Neural cell (in vitro differentiated cells): ENCODE results near the gene ROBO1. TPM values are rescaled to one million over a fixed set of nuclear protein-coding genes. Genes with fewer than 3 reads are reported as not detected.

Experiments used
- H2AFZ ChIP-seq: fragments of 200-600, 300-800 bp; sonication (generic), shearing (Covaris generic); 2 replicates; pipeline ENCODE4 v1.6.0; 2014; ENCODE audit warnings: low read depth, mild to moderate bottlenecking, antibody characterized with exemption, low read length, moderate library complexity
- H3F3A ChIP-seq: fragments of 200-600 bp; shearing (Covaris generic); 2 replicates; pipeline ENCODE4 v1.6.1; 2016; ENCODE audit warnings: mild to moderate bottlenecking, moderate library complexity, mixed read lengths, antibody characterized with exemption, low read length; ENCODE audit not compliant: insufficient read depth, poor library complexity, severe bottlenecking
- H3K27ac ChIP-seq: fragments of 200-600, 300-800 bp; sonication (generic), shearing (Covaris generic); 2 replicates; pipeline ENCODE4 v1.5.1; 2014; ENCODE audit warnings: mild to moderate bottlenecking, low read length, moderate library complexity
- H3K27me3 ChIP-seq: fragments of 300-800, 200-600 bp; sonication (generic), shearing (Covaris generic); 2 replicates; pipeline ENCODE4 v1.6.0; 2014; ENCODE audit warnings: mild to moderate bottlenecking, low read depth, low read length, moderate library complexity; ENCODE audit not compliant: insufficient read depth
- H3K36me3 ChIP-seq: fragments of 300-800, 200-600 bp; sonication (generic), shearing (Covaris generic); 2 replicates; pipeline ENCODE4 v1.5.1; 2014; ENCODE audit warnings: mild to moderate bottlenecking, antibody characterized with exemption, low read length, moderate library complexity; ENCODE audit not compliant: insufficient read depth
- H3K4me2 ChIP-seq: fragments of 300-800, 200-600 bp; sonication (generic), shearing (Covaris generic); 2 replicates; pipeline ENCODE4 v1.6.0; 2014; ENCODE audit warnings: mild to moderate bottlenecking, low read length
- H3K4me3 ChIP-seq: fragments of 300-800, 200-600 bp; sonication (generic), shearing (Covaris generic); 2 replicates; pipeline ENCODE4 v1.5.1; 2014; ENCODE audit warnings: mild to moderate bottlenecking, low read length, moderate library complexity
- H3K79me2 ChIP-seq: fragments of 200-600 bp; shearing (Covaris generic); replicated peaks from 2 replicates; pipeline ENCODE4 v1.6.0; 2014; ENCODE audit warnings: mild to moderate bottlenecking, low read length, moderate library complexity; ENCODE audit not compliant: insufficient read depth
- H3K9ac ChIP-seq: fragments of 300-800, 200-600 bp; sonication (generic), shearing (Covaris generic); 2 replicates; pipeline ENCODE4 v1.6.1; 2016; ENCODE audit warnings: mild to moderate bottlenecking, low read length, mixed read lengths
- H3K9me2 ChIP-seq: fragments of 200-600 bp; shearing (Covaris generic); 2 replicates; pipeline ENCODE4 v1.6.1; 2016; ENCODE audit warnings: mild to moderate bottlenecking, low read length, mixed read lengths; ENCODE audit not compliant: insufficient read depth
- H3K9me3 ChIP-seq: fragments of 200-600, 300-800 bp; sonication (generic), shearing (Covaris generic); 2 replicates; pipeline ENCODE4 v1.6.1; 2016; ENCODE audit warnings: mild to moderate bottlenecking, mixed run types, low read length, moderate library complexity, mixed read lengths
- H4K20me1 ChIP-seq: fragments of 200-600 bp; shearing (Covaris generic); 2 replicates; pipeline ENCODE4 v1.6.1; 2016; ENCODE audit warnings: mild to moderate bottlenecking, mixed run types; ENCODE audit not compliant: insufficient read depth
- EP300 ChIP-seq: fragments of 450-650 bp; conservative IDR thresholded peaks from 2 replicates; pipeline ENCODE4 v1.6.1; 2014; ENCODE audit warnings: antibody characterized with exemption, mild to moderate bottlenecking, moderate library complexity; ENCODE audit not compliant: poor library complexity, severe bottlenecking
- EZH2 ChIP-seq: fragments of 200-600, 300-800 bp; shearing (Covaris generic), sonication (generic); IDR thresholded peaks from 2 replicates; pipeline ENCODE4 v1.6.1; 2014; ENCODE audit warnings: antibody characterized with exemption, low read length, borderline replicate concordance, mild to moderate bottlenecking; ENCODE audit not compliant: insufficient read depth, poor library complexity, severe bottlenecking
- MXI1 ChIP-seq: fragments of 450-650 bp; conservative IDR thresholded peaks from 2 replicates; pipeline ENCODE4 v1.6.1; 2014; ENCODE audit warnings: antibody characterized with exemption, mild to moderate bottlenecking; ENCODE audit not compliant: poor library complexity, severe bottlenecking
- POLR2AphosphoS5 ChIP-seq: IDR thresholded peaks from 2 replicates; pipeline ENCODE4 v1.6.1; 2012
- RAD21 ChIP-seq: fragments of 450-650 bp; conservative IDR thresholded peaks from 2 replicates; pipeline ENCODE4 v1.6.1; 2014; ENCODE audit warnings: antibody characterized with exemption, mild to moderate bottlenecking, moderate library complexity
- SMC3 ChIP-seq: fragments of 450-650 bp; conservative IDR thresholded peaks from 2 replicates; pipeline ENCODE4 v1.6.1; 2014; ENCODE audit warnings: antibody characterized with exemption, mild to moderate bottlenecking, moderate library complexity; ENCODE audit not compliant: poor library complexity
- TAF1 ChIP-seq: IDR thresholded peaks from 2 replicates; pipeline ENCODE4 v1.6.1; 2012; ENCODE audit warnings: low read depth
- polyA plus RNA-seq: library from polyadenylated mRNA; depleted of rRNA; stranded (reverse); fragments of >200 nt; gene quantifications from 2 replicates; pipeline ENCODE4 v1.2.3, GENCODE V29; 2014
- TF ChIP-seq, protein P1 (sequence below): fragments of 450-650 bp; IDR thresholded peaks from 2 replicates; pipeline ENCODE4 v1.5.1; 2014; ENCODE audit warnings: antibody characterized with exemption, mild to moderate bottlenecking, moderate library complexity; ENCODE audit not compliant: poor library complexity, severe bottlenecking
- TF ChIP-seq, protein P2 (sequence below): IDR thresholded peaks from 2 replicates; pipeline ENCODE4 v1.6.1; 2012; ENCODE audit warnings: borderline replicate concordance

Gene ROBO1
- polyA plus RNA-seq, 1 donor from 2014 or later, result 183 TPM

DNA sequence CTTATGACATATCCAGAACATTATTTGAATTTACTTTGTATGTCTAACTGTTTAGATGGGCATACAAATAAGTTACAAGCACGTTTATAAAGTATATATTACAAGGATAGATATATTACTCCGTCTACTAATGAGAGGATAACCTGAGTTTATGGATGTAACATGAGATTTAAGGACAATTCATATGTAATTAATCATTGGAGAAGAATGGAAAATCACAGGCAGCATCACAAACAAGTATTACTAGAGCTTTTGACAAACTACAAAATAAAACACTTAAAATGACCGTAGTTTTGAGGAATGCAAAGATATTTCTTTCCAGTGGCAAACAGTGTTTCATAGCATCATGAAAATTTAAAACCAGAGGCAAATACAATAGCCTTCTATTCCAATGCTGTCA, 113.8 kb downstream of the ROBO1 start:
- H3K27ac ChIP-seq, result no peak overlapping the region
- no peak overlapping the region for H3K4me3 ChIP-seq
- no peaks in the 10 kb centered on the region for H3K27me3 ChIP-seq
- TF ChIP-seq RAD21 (no peak), MXI1 (no peak), SMC3 (no peak), EP300 (no peak), POLR2AphosphoS5 (no peak), EZH2 (no peak), TAF1 (no peak)
- TF ChIP-seq, protein P1, sequence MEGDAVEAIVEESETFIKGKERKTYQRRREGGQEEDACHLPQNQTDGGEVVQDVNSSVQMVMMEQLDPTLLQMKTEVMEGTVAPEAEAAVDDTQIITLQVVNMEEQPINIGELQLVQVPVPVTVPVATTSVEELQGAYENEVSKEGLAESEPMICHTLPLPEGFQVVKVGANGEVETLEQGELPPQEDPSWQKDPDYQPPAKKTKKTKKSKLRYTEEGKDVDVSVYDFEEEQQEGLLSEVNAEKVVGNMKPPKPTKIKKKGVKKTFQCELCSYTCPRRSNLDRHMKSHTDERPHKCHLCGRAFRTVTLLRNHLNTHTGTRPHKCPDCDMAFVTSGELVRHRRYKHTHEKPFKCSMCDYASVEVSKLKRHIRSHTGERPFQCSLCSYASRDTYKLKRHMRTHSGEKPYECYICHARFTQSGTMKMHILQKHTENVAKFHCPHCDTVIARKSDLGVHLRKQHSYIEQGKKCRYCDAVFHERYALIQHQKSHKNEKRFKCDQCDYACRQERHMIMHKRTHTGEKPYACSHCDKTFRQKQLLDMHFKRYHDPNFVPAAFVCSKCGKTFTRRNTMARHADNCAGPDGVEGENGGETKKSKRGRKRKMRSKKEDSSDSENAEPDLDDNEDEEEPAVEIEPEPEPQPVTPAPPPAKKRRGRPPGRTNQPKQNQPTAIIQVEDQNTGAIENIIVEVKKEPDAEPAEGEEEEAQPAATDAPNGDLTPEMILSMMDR, result no peak
- TF ChIP-seq, protein P2, sequence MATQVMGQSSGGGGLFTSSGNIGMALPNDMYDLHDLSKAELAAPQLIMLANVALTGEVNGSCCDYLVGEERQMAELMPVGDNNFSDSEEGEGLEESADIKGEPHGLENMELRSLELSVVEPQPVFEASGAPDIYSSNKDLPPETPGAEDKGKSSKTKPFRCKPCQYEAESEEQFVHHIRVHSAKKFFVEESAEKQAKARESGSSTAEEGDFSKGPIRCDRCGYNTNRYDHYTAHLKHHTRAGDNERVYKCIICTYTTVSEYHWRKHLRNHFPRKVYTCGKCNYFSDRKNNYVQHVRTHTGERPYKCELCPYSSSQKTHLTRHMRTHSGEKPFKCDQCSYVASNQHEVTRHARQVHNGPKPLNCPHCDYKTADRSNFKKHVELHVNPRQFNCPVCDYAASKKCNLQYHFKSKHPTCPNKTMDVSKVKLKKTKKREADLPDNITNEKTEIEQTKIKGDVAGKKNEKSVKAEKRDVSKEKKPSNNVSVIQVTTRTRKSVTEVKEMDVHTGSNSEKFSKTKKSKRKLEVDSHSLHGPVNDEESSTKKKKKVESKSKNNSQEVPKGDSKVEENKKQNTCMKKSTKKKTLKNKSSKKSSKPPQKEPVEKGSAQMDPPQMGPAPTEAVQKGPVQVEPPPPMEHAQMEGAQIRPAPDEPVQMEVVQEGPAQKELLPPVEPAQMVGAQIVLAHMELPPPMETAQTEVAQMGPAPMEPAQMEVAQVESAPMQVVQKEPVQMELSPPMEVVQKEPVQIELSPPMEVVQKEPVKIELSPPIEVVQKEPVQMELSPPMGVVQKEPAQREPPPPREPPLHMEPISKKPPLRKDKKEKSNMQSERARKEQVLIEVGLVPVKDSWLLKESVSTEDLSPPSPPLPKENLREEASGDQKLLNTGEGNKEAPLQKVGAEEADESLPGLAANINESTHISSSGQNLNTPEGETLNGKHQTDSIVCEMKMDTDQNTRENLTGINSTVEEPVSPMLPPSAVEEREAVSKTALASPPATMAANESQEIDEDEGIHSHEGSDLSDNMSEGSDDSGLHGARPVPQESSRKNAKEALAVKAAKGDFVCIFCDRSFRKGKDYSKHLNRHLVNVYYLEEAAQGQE, result no peak
- no peaks in the 10 kb centered on the region for H3K9me3 ChIP-seq
- H3K9me2 ChIP-seq, result no peaks in the 10 kb centered on the region
- H2AFZ ChIP-seq, result no peak overlapping the region
- no peak overlapping the region for H3K9ac ChIP-seq
- H3F3A ChIP-seq, result no peaks in the 10 kb centered on the region
- no peaks in the 10 kb centered on the region for H4K20me1 ChIP-seq
- H3K79me2 ChIP-seq, result no peaks in the 10 kb centered on the region
- no peak overlapping the region for H3K4me2 ChIP-seq
- no peaks in the 10 kb centered on the region for H3K36me3 ChIP-seq

DNA sequence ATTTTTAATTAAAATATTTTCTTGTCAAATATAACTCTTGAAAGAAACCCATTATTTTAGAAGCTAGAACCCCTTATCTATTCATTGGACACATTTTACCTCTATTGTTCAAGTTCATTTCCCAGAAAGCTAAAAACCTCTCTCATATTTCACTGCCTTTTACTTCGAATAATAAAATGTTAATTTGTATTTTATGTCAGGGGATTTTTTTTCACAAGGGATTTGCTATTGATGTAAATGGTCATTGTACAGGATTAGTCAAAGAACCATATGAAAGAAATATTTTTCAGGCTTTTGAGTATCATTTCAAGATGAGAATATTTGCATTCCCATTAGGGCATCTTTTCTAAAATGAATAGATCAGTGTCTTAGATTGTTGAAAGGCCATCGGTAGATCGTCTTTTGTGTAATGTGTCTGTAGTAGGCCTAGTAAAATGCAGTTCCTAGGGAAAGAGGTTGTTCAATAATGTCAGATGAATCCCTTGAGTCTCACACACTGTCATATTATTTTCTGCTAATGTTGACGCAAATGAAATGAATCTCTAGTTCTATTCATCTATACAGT, 114.5 kb downstream of the ROBO1 start:
- H3K9me2 ChIP-seq, result no peaks in the 10 kb centered on the region
- no peak overlapping the region for H2AFZ ChIP-seq
- H3K79me2 ChIP-seq, result no peaks in the 10 kb centered on the region
- TF ChIP-seq POLR2AphosphoS5 (peak; percentile 35), EP300 (peak; percentile 15)
- TF ChIP-seq, protein P1, result no peak
- H3K9me3 ChIP-seq, result no peaks in the 10 kb centered on the region
- H3K36me3 ChIP-seq, result no peaks in the 10 kb centered on the region
- peak overlapping the region; percentile 58 for H3K27ac ChIP-seq
- H3K4me3 ChIP-seq, result peak overlapping the region; percentile 10
- H4K20me1 ChIP-seq, result no peaks in the 10 kb centered on the region
- no peaks in the 10 kb centered on the region for H3K27me3 ChIP-seq
- no peaks in the 10 kb centered on the region for H3F3A ChIP-seq
- no peak overlapping the region for H3K4me2 ChIP-seq
- H3K9ac ChIP-seq, result no peak overlapping the region
